ENCODE measurements around the gene ZNF410. TPM values are rescaled to one million over a fixed set of nuclear protein-coding genes. Genes with fewer than 3 reads are reported as not detected.
"Not testable (repeated sequence)": the region's sequence is repeated elsewhere in the genome, so short reads cannot be mapped to it uniquely, and the experiment has no call there.

ZNF410 gene
- total RNA-seq, 1 experiment from 2014 or later, result 28.1 TPM

DNA sequence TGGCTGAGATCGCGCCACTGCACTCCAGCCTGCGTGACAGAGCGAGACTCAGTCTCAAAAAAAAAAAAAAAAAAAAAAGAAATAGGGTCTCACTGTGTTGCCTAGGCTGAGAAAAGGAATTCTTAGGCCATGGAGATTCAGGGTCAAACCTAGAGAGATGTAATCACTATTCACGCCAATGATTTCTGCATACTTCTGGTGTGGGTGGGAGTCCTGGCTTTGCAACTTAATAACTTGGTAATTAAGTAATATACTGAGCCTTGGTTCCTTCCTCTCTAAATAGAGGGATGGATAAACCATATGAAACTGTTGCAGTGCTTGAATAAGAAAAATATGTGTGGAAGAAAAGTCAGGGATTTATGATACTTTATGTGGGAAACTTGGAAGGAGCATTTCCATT lies 2.7 kb downstream of the ZNF410 start:
- Histone ChIP-seq H2BK15ac (ENCODE audit: low read depth, low read length) (no peak overlapping the region), H3K27me3 (ENCODE audit: insufficient read depth, low read length) (no peaks in the 10 kb centered on the region), H2BK120ac (ENCODE audit: low read depth, low read length, poor library complexity, severe bottlenecking) (no peak overlapping the region), H4K8ac (replicated peaks; ENCODE audit: insufficient read length, low read depth, low read length) (no peak overlapping the region), H3K14ac (ENCODE audit: insufficient read depth, low read length) (no peak overlapping the region), H3K23ac (ENCODE audit: insufficient read length, low read depth, low read length) (no peak overlapping the region), H2BK12ac (ENCODE audit: insufficient read length, low read depth, low read length) (no peak overlapping the region), H4K91ac (ENCODE audit: insufficient read length, low read depth, low read length) (no peak overlapping the region), H3K79me2 (ENCODE audit: insufficient read depth, low read length) (peaks cover 10% of the 10 kb centered on the region; the same call in 1 of the 2 replicates), H2AFZ (ENCODE audit: low read length) (no peak overlapping the region), H3K9me3 (ENCODE audit: control insufficient read depth, low read depth, low read length) (no peaks in the 10 kb centered on the region), H4K20me1 (ENCODE audit: control insufficient read depth, insufficient read depth, insufficient read length) (no peaks in the 10 kb centered on the region), H2AK5ac (ENCODE audit: insufficient read length, low read length) (no peak overlapping the region), H3K56ac (ENCODE audit: insufficient read length, low read depth, low read length) (no peak overlapping the region), H4K5ac (ENCODE audit: insufficient read length, low read depth, low read length) (no peak overlapping the region), H3K18ac (ENCODE audit: insufficient read length, low read depth, low read length) (no peak overlapping the region), H3K79me1 (ENCODE audit: insufficient read depth, low read depth, low read length, poor library complexity, severe bottlenecking) (peaks cover 6% of the 10 kb centered on the region), H2BK20ac (ENCODE audit: low read depth, low read length, poor library complexity, severe bottlenecking) (no peak overlapping the region), H2BK5ac (ENCODE audit: insufficient read length, low read length) (no peak overlapping the region), H3K4ac (ENCODE audit: low read depth, low read length) (no peak overlapping the region), H3K27ac (ENCODE audit: insufficient read length, low read depth, low read length) (no peak overlapping the region), H3T11ph (ENCODE audit: low read length) (no peak overlapping the region), H3K23me2 (ENCODE audit: insufficient read length, low read depth, low read length, poor library complexity, severe bottlenecking) (peaks cover 13% of the 10 kb centered on the region), H3K4me2 (ENCODE audit: insufficient read depth, insufficient read length, low read length) (no peak overlapping the region), H3K9ac (ENCODE audit: extremely low read depth, insufficient read length, low read length) (no peak overlapping the region), H3K4me1 (ENCODE audit: insufficient read depth, low read length) (no peaks in the 10 kb centered on the region)
- peaks cover 5 to 15% (median 13%) of the 10 kb centered on the region in 3 experiments; a peak in 6 of 7 replicates for H3K36me3 Mint-ChIP-seq (ENCODE audit: insufficient read depth in 1 of 3, low read depth in 3 of 3)
- WGBS (ENCODE audit: extremely low coverage, insufficient read length, low lambda C conversion rate), result no CpG with 5 or more reads among the region's 5 CpGs
- peak overlapping the region in 2 of 3 experiments; percentile 34 to 68; a peak in 4 of 7 replicates for H3K27ac Mint-ChIP-seq
- DNase-seq, result no peak
- H3K9me3 Mint-ChIP-seq, result no peaks in the 10 kb centered on the region
- no peaks in the 10 kb centered on the region for H3K27me3 Mint-ChIP-seq (ENCODE audit: low read depth)
- TF ChIP-seq, protein P1, sequence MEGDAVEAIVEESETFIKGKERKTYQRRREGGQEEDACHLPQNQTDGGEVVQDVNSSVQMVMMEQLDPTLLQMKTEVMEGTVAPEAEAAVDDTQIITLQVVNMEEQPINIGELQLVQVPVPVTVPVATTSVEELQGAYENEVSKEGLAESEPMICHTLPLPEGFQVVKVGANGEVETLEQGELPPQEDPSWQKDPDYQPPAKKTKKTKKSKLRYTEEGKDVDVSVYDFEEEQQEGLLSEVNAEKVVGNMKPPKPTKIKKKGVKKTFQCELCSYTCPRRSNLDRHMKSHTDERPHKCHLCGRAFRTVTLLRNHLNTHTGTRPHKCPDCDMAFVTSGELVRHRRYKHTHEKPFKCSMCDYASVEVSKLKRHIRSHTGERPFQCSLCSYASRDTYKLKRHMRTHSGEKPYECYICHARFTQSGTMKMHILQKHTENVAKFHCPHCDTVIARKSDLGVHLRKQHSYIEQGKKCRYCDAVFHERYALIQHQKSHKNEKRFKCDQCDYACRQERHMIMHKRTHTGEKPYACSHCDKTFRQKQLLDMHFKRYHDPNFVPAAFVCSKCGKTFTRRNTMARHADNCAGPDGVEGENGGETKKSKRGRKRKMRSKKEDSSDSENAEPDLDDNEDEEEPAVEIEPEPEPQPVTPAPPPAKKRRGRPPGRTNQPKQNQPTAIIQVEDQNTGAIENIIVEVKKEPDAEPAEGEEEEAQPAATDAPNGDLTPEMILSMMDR (conservative IDR thresholded peaks at IDR 0.05), result no peak
- no peak overlapping the region for H3K4me3 Mint-ChIP-seq
- peaks cover 19 to 21% of the 10 kb centered on the region in 2 experiments for H3K4me1 Mint-ChIP-seq

DNA sequence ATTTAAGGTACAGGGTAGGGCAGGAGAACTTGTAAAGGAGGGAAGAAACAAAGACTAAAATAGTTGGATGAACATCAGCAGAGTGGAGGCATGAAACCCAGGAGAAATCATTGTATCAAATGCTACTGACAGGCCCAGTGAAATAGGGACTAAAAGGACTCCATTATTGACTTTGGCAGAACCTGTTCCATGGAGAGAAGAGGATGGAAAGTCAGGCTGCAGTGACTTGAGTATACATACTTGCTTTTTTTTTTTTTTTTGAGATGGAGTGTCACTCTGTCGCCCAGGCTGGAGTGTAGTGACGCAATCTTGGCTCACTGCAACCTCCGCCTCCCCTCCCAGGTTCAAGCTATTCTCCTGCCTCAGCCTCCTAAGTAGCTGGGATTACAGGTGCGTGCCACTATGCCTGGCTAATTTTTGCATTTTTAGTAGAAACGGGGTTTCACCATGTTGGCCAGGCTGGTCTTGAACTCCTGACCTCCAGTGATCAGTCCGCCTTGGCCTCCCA lies 7.6 kb downstream of the ZNF410 start:
- H2BK15ac ChIP-seq (ENCODE audit: low read depth, low read length); H2AK5ac ChIP-seq (ENCODE audit: insufficient read length, low read length); H2BK20ac ChIP-seq (ENCODE audit: low read depth, low read length, poor library complexity, severe bottlenecking); H3K23me2 ChIP-seq (ENCODE audit: insufficient read length, low read depth, low read length, poor library complexity, severe bottlenecking); H3K27ac ChIP-seq (ENCODE audit: insufficient read length, low read depth, low read length); H3K79me1 ChIP-seq (ENCODE audit: insufficient read depth, low read depth, low read length, poor library complexity, severe bottlenecking); H3T11ph ChIP-seq (ENCODE audit: low read length); H2BK12ac ChIP-seq (ENCODE audit: insufficient read length, low read depth, low read length); H3K18ac ChIP-seq (ENCODE audit: insufficient read length, low read depth, low read length); H3K4me2 ChIP-seq (ENCODE audit: insufficient read depth, insufficient read length, low read length); H3K27me3 Mint-ChIP-seq (ENCODE audit: low read depth); H3K79me2 ChIP-seq (ENCODE audit: insufficient read depth, low read length); H3K14ac ChIP-seq (ENCODE audit: insufficient read depth, low read length); H3K9ac ChIP-seq (ENCODE audit: extremely low read depth, insufficient read length, low read length); H4K20me1 ChIP-seq (ENCODE audit: control insufficient read depth, insufficient read depth, insufficient read length); H3K56ac ChIP-seq (ENCODE audit: insufficient read length, low read depth, low read length); H3K4me3 Mint-ChIP-seq; H4K91ac ChIP-seq (ENCODE audit: insufficient read length, low read depth, low read length); H4K5ac ChIP-seq (ENCODE audit: insufficient read length, low read depth, low read length); H3K4me1 ChIP-seq (ENCODE audit: insufficient read depth, low read length); H2BK120ac ChIP-seq (ENCODE audit: low read depth, low read length, poor library complexity, severe bottlenecking); H4K8ac ChIP-seq (replicated peaks; ENCODE audit: insufficient read length, low read depth, low read length); H3K9me3 ChIP-seq (ENCODE audit: control insufficient read depth, low read depth, low read length); H3K4me1 Mint-ChIP-seq; H3K4ac ChIP-seq (ENCODE audit: low read depth, low read length); H2BK5ac ChIP-seq (ENCODE audit: insufficient read length, low read length); DNase-seq; H3K9me3 Mint-ChIP-seq; H3K23ac ChIP-seq (ENCODE audit: insufficient read length, low read depth, low read length); H3K27me3 ChIP-seq (ENCODE audit: insufficient read depth, low read length); H3K27ac Mint-ChIP-seq; H2AFZ ChIP-seq (ENCODE audit: low read length): not testable (repeated sequence)
- no CpG with 5 or more reads among the region's 6 CpGs for WGBS (ENCODE audit: extremely low coverage, insufficient read length, low lambda C conversion rate)
- H3K36me3 Mint-ChIP-seq (ENCODE audit: insufficient read depth in 1 of 3, low read depth in 3 of 3), result peaks cover 12 to 50% (median 45%) of the 10 kb centered on the region in 3 experiments; a peak in 6 of 7 replicates
